ENCODE results near the gene KARS1.

The KARS1 gene

GRCh38 chr16:75614066-75614897 is 33.2 kb downstream of the KARS1 start:
- Histone ChIP-seq H3K27ac (ENCODE audit: low read depth, low read length) (no peak overlapping the region), H3K4me2 (ENCODE audit: low read depth, low read length, poor library complexity, severe bottlenecking) (no peak overlapping the region), H3K27me3 (ENCODE audit: low read length) (no peaks in the 10 kb centered on the region), H3K36me3 (ENCODE audit: low read length) (peaks cover 18% of the 10 kb centered on the region; the same call in 1 of the 2 replicates), H3K9me3 (ENCODE audit: insufficient read depth, low read length) (no peaks in the 10 kb centered on the region), H3F3A (ENCODE audit: insufficient read depth) (no peaks in the 10 kb centered on the region), H3K4me3 (ENCODE audit: insufficient read depth, low read length, poor library complexity, severe bottlenecking) (no peak overlapping the region), H3K9ac (ENCODE audit: low read length) (no peak overlapping the region), H4K20me1 (ENCODE audit: low read depth, low read length) (no peaks in the 10 kb centered on the region), H3K9me2 (replicated peaks; ENCODE audit: insufficient read depth, low read length) (no peaks in the 10 kb centered on the region), H2AFZ (ENCODE audit: low read depth, low read length, severe bottlenecking) (no peak overlapping the region), H3K79me2 (ENCODE audit: insufficient read depth, low read length) (no peaks in the 10 kb centered on the region)
- TF ChIP-seq EZH2phosphoT487 (conservative IDR thresholded peaks at IDR 0.05; ENCODE audit: low read length) (no peak), CTCF (IDR thresholded peaks at IDR 0.05; ENCODE audit: insufficient read depth, low read length, poor library complexity, severe bottlenecking) (no peak)

GRCh38 chr16:75606507-75606906 is 41.0 kb downstream of the KARS1 start:
- H3K27me3 ChIP-seq (ENCODE audit: low read length): no peaks in the 10 kb centered on the region
- H4K20me1 ChIP-seq (ENCODE audit: low read depth, low read length): no peaks in the 10 kb centered on the region
- no peak overlapping the region for H3K4me2 ChIP-seq (ENCODE audit: low read depth, low read length, poor library complexity, severe bottlenecking)
- no peaks in the 10 kb centered on the region for H3K9me2 ChIP-seq (replicated peaks; ENCODE audit: insufficient read depth, low read length)
- no peak overlapping the region for H3K27ac ChIP-seq (ENCODE audit: low read depth, low read length)
- no peaks in the 10 kb centered on the region for H3F3A ChIP-seq (ENCODE audit: insufficient read depth)
- TF ChIP-seq EZH2phosphoT487 (conservative IDR thresholded peaks at IDR 0.05; ENCODE audit: low read length) (no peak), CTCF (IDR thresholded peaks at IDR 0.05; ENCODE audit: insufficient read depth, low read length, poor library complexity, severe bottlenecking) (no peak)
- no peak overlapping the region for H3K9ac ChIP-seq (ENCODE audit: low read length)
- H3K36me3 ChIP-seq (ENCODE audit: low read length): peaks cover 29% of the 10 kb centered on the region
- no peak overlapping the region for H3K4me3 ChIP-seq (ENCODE audit: insufficient read depth, low read length, poor library complexity, severe bottlenecking)
- H3K79me2 ChIP-seq (ENCODE audit: insufficient read depth, low read length): no peaks in the 10 kb centered on the region
- no peaks in the 10 kb centered on the region for H3K9me3 ChIP-seq (ENCODE audit: insufficient read depth, low read length)
- no peak overlapping the region for H2AFZ ChIP-seq (ENCODE audit: low read depth, low read length, severe bottlenecking)

GRCh38 chr16:75603241-75603640 is 44.2 kb downstream of the KARS1 start:
- no peak overlapping the region for H3K27ac ChIP-seq (ENCODE audit: low read depth, low read length)
- H3K4me2 ChIP-seq (ENCODE audit: low read depth, low read length, poor library complexity, severe bottlenecking): no peak overlapping the region
- no peaks in the 10 kb centered on the region for H3K9me2 ChIP-seq (replicated peaks; ENCODE audit: insufficient read depth, low read length)
- H3K9me3 ChIP-seq (ENCODE audit: insufficient read depth, low read length): no peaks in the 10 kb centered on the region
- H3K27me3 ChIP-seq (ENCODE audit: low read length): no peaks in the 10 kb centered on the region
- H3K36me3 ChIP-seq (ENCODE audit: low read length): peaks cover 21% of the 10 kb centered on the region
- no peak overlapping the region for H3K4me3 ChIP-seq (ENCODE audit: insufficient read depth, low read length, poor library complexity, severe bottlenecking)
- no peaks in the 10 kb centered on the region for H4K20me1 ChIP-seq (ENCODE audit: low read depth, low read length)
- H3K9ac ChIP-seq (ENCODE audit: low read length): no peak overlapping the region
- no peak overlapping the region for H2AFZ ChIP-seq (ENCODE audit: low read depth, low read length, severe bottlenecking)
- TF ChIP-seq EZH2phosphoT487 (conservative IDR thresholded peaks at IDR 0.05; ENCODE audit: low read length): no peak
- no peak for TF ChIP-seq CTCF (IDR thresholded peaks at IDR 0.05; ENCODE audit: insufficient read depth, low read length, poor library complexity, severe bottlenecking)
- H3F3A ChIP-seq (ENCODE audit: insufficient read depth): no peaks in the 10 kb centered on the region
- H3K79me2 ChIP-seq (ENCODE audit: insufficient read depth, low read length): no peaks in the 10 kb centered on the region

All from SU-DHL-6 (cell line).